ENCODE data around the gene ADAMTSL4.
"Not testable (repeated sequence)": the region's sequence is repeated elsewhere in the genome, so short reads cannot be mapped to it uniquely, and the experiment has no call there.

The ADAMTSL4 gene

GRCh38 chr1:150555198-150555970 is 6.2 kb downstream of the ADAMTSL4 start:
- no peak for DNase-seq (ENCODE audit: low read depth in 3 of 3)

GRCh38 chr1:150555971-150556865 is 7.0 kb downstream of the ADAMTSL4 start:
- DNase-seq (ENCODE audit: low read depth in 3 of 3), result no peak

GRCh38 chr1:150557065-150557600 is 7.9 kb downstream of the ADAMTSL4 start:
- DNase-seq (ENCODE audit: low read depth in 3 of 3), result no peak

GRCh38 chr1:150557813-150558212 is 8.6 kb downstream of the ADAMTSL4 start:
- DNase-seq (ENCODE audit: low read depth in 3 of 3), result no peak

GRCh38 chr1:150558303-150558704 is 9.1 kb downstream of the ADAMTSL4 start:
- DNase-seq (ENCODE audit: low read depth in 3 of 3), result no peak

- DNase-seq (ENCODE audit: low read depth in 3 of 3), result no peak
Observed at GRCh38 chr1:150558761-150559655, 9.8 kb downstream of the ADAMTSL4 start.

GRCh38 chr1:150559656-150560010 is 10.4 kb downstream of the ADAMTSL4 start:
- no peak for DNase-seq (ENCODE audit: low read depth in 3 of 3)

- DNase-seq (ENCODE audit: low read depth in 3 of 3), result peak; percentile 54 to 76 (median 63)
Observed at GRCh38 chr1:150560011-150560438, 10.8 kb downstream of the ADAMTSL4 start.

- DNase-seq (ENCODE audit: low read depth in 3 of 3), result peak; percentile 77 to 86 (median 80)
Observed at GRCh38 chr1:150560576-150561253, 11.5 kb downstream of the ADAMTSL4 start.

- peak in 2 of 3 donors; percentile 54 to 55 for DNase-seq (ENCODE audit: low read depth in 3 of 3)
Observed at GRCh38 chr1:150561254-150561973, 12.2 kb downstream of the ADAMTSL4 start.

- DNase-seq (ENCODE audit: low read depth in 3 of 3), result peak; percentile 81 to 88 (median 86)
Observed at GRCh38 chr1:150561974-150562445, 12.8 kb downstream of the ADAMTSL4 start.

- peak; percentile 47 to 83 (median 78) for DNase-seq (ENCODE audit: low read depth in 3 of 3)
Observed at GRCh38 chr1:150562446-150563339, 13.5 kb downstream of the ADAMTSL4 start.

- no peak for DNase-seq (ENCODE audit: low read depth in 3 of 3)
Observed at GRCh38 chr1:150563340-150564038, 14.3 kb downstream of the ADAMTSL4 start.

GRCh38 chr1:150564051-150564991 is 15.1 kb downstream of the ADAMTSL4 start:
- DNase-seq (ENCODE audit: low read depth in 3 of 3), result no peak

- not testable (repeated sequence) for DNase-seq (ENCODE audit: low read depth in 3 of 3)
Observed at GRCh38 chr1:150565240-150565991, 16.2 kb downstream of the ADAMTSL4 start.

- DNase-seq (ENCODE audit: low read depth in 3 of 3), result no peak
Observed at GRCh38 chr1:150566589-150567340, 17.6 kb downstream of the ADAMTSL4 start.
